Tibial artery (tissue), 4 donors: ENCODE results near the gene TEKTIP1.

Experiments used
- DNase-seq, 2 donors: peaks; one replicate each; pipeline ENCODE4 v3.0.0-alpha.2; 2019
- H3K27ac ChIP-seq, 2 donors: fragments of 200-600 bp; sonication (generic) in 1 of 2; 1 replicate in 1 of 2; 2 replicates in 1 of 2; pipeline ENCODE4 v1.5.1; 2018 to 2019; ENCODE audit warnings: mild to moderate bottlenecking in 1 of 2
- H3K27me3 ChIP-seq, 2 donors: fragments of 200-600 bp; sonication (generic) in 1 of 2; one replicate each; pipeline versions ENCODE4 v1.5.1 to v1.6.0; 2016 to 2019
- H3K36me3 ChIP-seq, 3 donors: fragments of 200-600 bp; sonication (generic) in 2 of 3; one replicate each; pipeline ENCODE4 v1.5.1; 2016 to 2019; ENCODE audit warnings: mild to moderate bottlenecking in 2 of 3
- H3K4me1 ChIP-seq, 4 donors: fragments of 200-600 bp; sonication (generic) in 2 of 4; 1 replicate in 3 of 4; 2 replicates in 1 of 4; pipeline ENCODE4 v1.5.1; 2016 to 2019
- H3K4me3 ChIP-seq, 2 donors: fragments of 200-600 bp; sonication (generic) in 1 of 2; 1 replicate in 1 of 2; 2 replicates in 1 of 2; pipeline ENCODE4 v1.5.1; 2018 to 2019; ENCODE audit warnings: mild to moderate bottlenecking in 2 of 2
- H3K9me3 ChIP-seq, 3 donors: fragments of 200-600 bp; sonication (generic) in 1 of 3; one replicate each; pipeline ENCODE4 v1.5.1; 2016 to 2019
- CTCF ChIP-seq, 2 experiments: fragments of 200-600 bp in 1 of 2; fragments of 450-650 bp in 1 of 2; IDR thresholded peaks; one replicate each; pipeline ENCODE4 v1.5.1; 2017 to 2019; ENCODE audit warnings: antibody characterized with exemption in 2 of 2, mild to moderate bottlenecking in 1 of 2, moderate library complexity in 1 of 2
- intact Hi-C: fragments of 100-400 bp; cut with DNase I; formaldehyde crosslinking; loops from one replicate; pipeline ENCODE4 v1.15.0; 2023; ENCODE audit warnings: low total_unique reads

TEKTIP1 gene

DNA sequence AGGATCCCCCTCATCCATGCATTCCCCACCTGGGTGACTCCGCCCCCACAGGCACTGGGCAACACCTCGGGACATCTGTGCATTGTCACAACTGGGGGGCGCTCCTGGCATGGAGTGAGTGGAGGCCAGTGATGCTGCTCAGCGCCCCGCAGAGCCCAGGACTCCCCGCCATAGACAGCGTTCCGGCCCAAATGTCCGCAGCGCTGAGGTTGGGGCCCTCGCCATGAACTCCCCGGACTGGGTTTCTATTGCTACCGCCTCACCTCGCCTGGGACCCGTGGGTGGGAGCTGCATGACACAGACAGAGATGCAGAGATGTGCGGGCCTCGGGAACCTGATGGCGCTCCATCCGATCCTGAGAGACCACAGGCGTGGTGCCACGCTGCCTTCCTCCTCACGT, 28.2 kb upstream of the TEKTIP1 start:
- intact Hi-C loops, result loop anchor here (5.0 kb wide), 1 partner anchor 567 kb away; no protein-coding TSS in a partner anchor
- Histone ChIP-seq H3K36me3 (peaks cover 0 to 28% (median 7%) of the 10 kb centered on the region in 3 donors), H3K4me3 (no peak overlapping the region), H3K9me3 (no peaks in the 10 kb centered on the region), H3K27ac (no peak overlapping the region), H3K27me3 (no peaks in the 10 kb centered on the region), H3K4me1 (peaks cover 0 to 43% (median 31%) of the 10 kb centered on the region in 4 donors)
- TF ChIP-seq CTCF (IDR thresholded peaks at IDR 0.05), result no peak
- no peak for DNase-seq

DNA sequence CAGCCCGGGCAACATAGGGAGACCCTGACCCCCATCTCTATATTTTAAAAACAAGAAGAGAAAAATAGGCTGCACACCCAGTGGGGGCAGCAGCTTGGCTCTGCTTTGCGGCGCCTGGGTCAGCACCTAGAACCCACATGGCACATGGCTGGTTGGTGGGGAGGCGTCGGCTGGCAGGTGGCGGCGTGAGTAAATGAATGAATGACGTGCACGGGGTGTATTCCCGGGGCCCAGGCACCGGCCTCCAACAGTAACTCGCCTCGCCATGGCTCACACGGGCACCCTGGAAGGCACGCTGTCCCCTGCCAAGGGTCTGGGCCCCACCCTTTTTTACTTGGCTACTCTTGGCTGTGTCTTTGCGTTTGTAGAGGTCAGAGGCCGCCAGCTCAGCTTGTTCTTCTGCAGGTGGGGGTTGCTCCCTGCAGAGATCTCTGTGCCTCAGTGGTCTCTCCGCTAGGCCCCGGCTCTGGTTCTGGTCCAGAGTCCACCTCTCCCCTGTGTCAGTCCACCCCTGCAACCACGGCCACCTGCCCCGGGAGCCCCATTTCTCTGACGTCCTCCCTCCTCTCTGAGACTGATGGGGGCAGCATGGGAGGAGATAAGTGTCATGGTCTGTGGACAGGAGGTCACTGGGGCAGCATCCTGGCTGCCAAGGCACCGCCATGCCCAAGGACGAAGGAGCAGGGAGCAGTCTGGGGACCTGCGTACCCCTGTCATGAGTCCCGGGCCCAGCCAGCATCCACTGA, 27.3 kb upstream of the TEKTIP1 start:
- no peak for DNase-seq
- intact Hi-C loops, result loop anchor here (5.0 kb wide), 1 partner anchor 566 kb away; no protein-coding TSS in a partner anchor
- TF ChIP-seq CTCF (IDR thresholded peaks at IDR 0.05), result no peak
- no peaks in the 10 kb centered on the region for H3K9me3 ChIP-seq
- peaks cover 0 to 51% (median 36%) of the 10 kb centered on the region in 4 donors for H3K4me1 ChIP-seq
- no peaks in the 10 kb centered on the region for H3K27me3 ChIP-seq
- H3K27ac ChIP-seq, result no peak overlapping the region
- no peak overlapping the region for H3K4me3 ChIP-seq
- H3K36me3 ChIP-seq, result peaks cover 0 to 28% (median 7%) of the 10 kb centered on the region in 3 donors

GRCh38 chr19:3512562-3513228, 26.3 kb upstream of the TEKTIP1 start:
- intact Hi-C loops, result loop anchor here (5.0 kb wide), 1 partner anchor 565 kb away; no protein-coding TSS in a partner anchor
- H3K27ac ChIP-seq, result no peak overlapping the region
- no peak for DNase-seq
- no peaks in the 10 kb centered on the region for H3K9me3 ChIP-seq
- H3K4me3 ChIP-seq, result no peak overlapping the region
- TF ChIP-seq CTCF (IDR thresholded peaks at IDR 0.05), result no peak
- H3K27me3 ChIP-seq, result no peaks in the 10 kb centered on the region
- peaks cover 0 to 28% (median 7%) of the 10 kb centered on the region in 3 donors for H3K36me3 ChIP-seq
- H3K4me1 ChIP-seq, result peaks cover 0 to 44% (median 26%) of the 10 kb centered on the region in 4 donors

GRCh38 chr19:3513229-3514140, 25.5 kb upstream of the TEKTIP1 start:
- Histone ChIP-seq H3K36me3 (peaks cover 0 to 28% (median 7%) of the 10 kb centered on the region in 3 donors), H3K9me3 (no peaks in the 10 kb centered on the region), H3K27me3 (no peaks in the 10 kb centered on the region), H3K4me1 (peaks cover 0 to 38% (median 20%) of the 10 kb centered on the region in 4 donors), H3K4me3 (no peak overlapping the region), H3K27ac (no peak overlapping the region)
- no peak for DNase-seq
- intact Hi-C loops, result loop anchor here (5.0 kb wide), 1 partner anchor 564 kb away; no protein-coding TSS in a partner anchor
- no peak for TF ChIP-seq CTCF (IDR thresholded peaks at IDR 0.05)

- Histone ChIP-seq H3K27ac (no peak overlapping the region), H3K4me1 (peaks cover 0 to 32% (median 18%) of the 10 kb centered on the region in 4 donors), H3K27me3 (no peaks in the 10 kb centered on the region), H3K36me3 (peaks cover 0 to 30% (median 11%) of the 10 kb centered on the region in 3 donors), H3K9me3 (no peaks in the 10 kb centered on the region), H3K4me3 (no peak overlapping the region)
- no peak for TF ChIP-seq CTCF (IDR thresholded peaks at IDR 0.05)
- intact Hi-C loops, result loop anchor here (5.0 kb wide), 1 partner anchor 562 kb away; no protein-coding TSS in a partner anchor
- DNase-seq, result no peak
These were observed 24.0 kb upstream of the TEKTIP1 start for GRCh38 chr19:3514930-3515329.
